Activated T-cell treated with anti-CD3 and anti-CD28 coated beads, Interleukin-2, amount 50 U/mL, for 4 hours (primary cell): Measurements from ENCODE around the gene ZSCAN5A. TPM values are rescaled to one million over a fixed set of nuclear protein-coding genes. Genes with fewer than 3 reads are reported as not detected.

Experiments
- ATAC-seq, 2 donors: fragments of 200-7000 bp; cut with Tn5 transposase; one replicate each; pipeline ENCODE4 v1.10.0; 2021
- DNase-seq: peaks from one replicate; pipeline ENCODE4 v3.0.0-alpha.2; 2020
- H3K27me3 Mint-ChIP-seq: one replicate; pipeline ENCODE4 v1.8.0; 2021; ENCODE audit warnings: low read depth, mixed read lengths
- H3K36me3 Mint-ChIP-seq: one replicate; pipeline ENCODE4 v1.8.0; 2022; ENCODE audit warnings: mixed read lengths; ENCODE audit not compliant: insufficient read depth
- H3K4me1 Mint-ChIP-seq: one replicate; pipeline ENCODE4 v1.8.0; 2021; ENCODE audit warnings: low read depth, mixed read lengths
- H3K4me3 Mint-ChIP-seq: one replicate; pipeline ENCODE4 v1.8.0; 2021; ENCODE audit warnings: mild to moderate bottlenecking, moderate library complexity, mixed read lengths
- H3K9me3 Mint-ChIP-seq: one replicate; pipeline ENCODE4 v1.8.0; 2021; ENCODE audit warnings: mixed read lengths
- total RNA-seq, 3 donors: library from RNA; stranded (reverse); gene quantifications; one replicate each; pipeline ENCODE4 v1.2.1, GENCODE V29; 2021

ZSCAN5A gene
- total RNA-seq, 3 donors from 2014 or later: 9.6 to 14.7 (median 13.6) TPM

- Mint-ChIP-seq H3K36me3 (peaks cover 29% of the 10 kb centered on the region), H3K27me3 (no peaks in the 10 kb centered on the region), H3K4me1 (peaks cover 16% of the 10 kb centered on the region)
These were observed 8.6 kb downstream of the ZSCAN5A start for GRCh38 chr19:56306016-56306415.

GRCh38 chr19:56304243-56304642 is 10.4 kb downstream of the ZSCAN5A start:
- Mint-ChIP-seq H3K9me3 (no peaks in the 10 kb centered on the region), H3K36me3 (peaks cover 27% of the 10 kb centered on the region), H3K27me3 (no peaks in the 10 kb centered on the region), H3K4me1 (peaks cover 18% of the 10 kb centered on the region), H3K4me3 (no peak overlapping the region)
- DNase-seq (no peak), ATAC-seq (no peak)

More at GRCh38 chr19:56306016-56306415, 8.6 kb downstream of the ZSCAN5A start:
- Mint-ChIP-seq H3K4me3 (no peak overlapping the region), H3K9me3 (no peaks in the 10 kb centered on the region)
- no peak for DNase-seq
- ATAC-seq: no peak

DNA sequence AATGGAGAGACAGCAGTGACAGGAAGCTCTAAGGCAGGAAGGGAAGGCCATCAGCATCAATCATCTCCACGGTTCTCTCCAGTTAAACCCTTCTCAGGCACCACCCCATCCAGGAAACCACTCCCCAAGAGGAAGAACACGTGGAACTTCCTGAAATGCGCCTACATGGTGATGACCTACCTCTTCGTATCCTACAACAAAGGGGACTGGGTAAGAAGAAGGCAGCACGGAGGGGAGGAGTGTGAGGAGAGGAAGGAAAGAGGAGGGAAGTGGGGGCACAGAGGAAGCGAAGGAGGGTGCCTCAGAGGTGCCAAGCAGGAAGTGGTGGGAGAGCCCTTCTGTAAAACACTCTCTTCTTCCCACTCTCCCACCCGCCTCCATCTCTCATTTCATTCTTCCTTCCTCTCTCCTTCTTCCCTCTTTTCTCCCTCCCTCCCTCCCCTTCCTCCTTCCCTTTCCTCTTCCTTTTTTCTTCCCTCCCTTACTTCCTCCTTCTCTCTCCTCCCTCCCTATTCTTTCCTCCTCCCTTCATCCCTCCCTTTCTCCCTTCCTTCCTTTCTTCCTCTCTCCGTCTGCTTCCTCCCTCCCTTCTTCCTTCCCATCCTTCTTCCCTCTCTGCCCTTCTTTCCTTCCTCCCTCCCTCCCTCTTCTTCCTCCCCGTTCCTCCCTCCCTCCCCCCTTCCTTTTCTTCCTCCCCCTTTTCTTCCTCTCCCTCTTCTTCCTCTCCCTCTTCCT is 12.6 kb downstream of the ZSCAN5A start:
- Mint-ChIP-seq H3K27me3 (no peaks in the 10 kb centered on the region), H3K9me3 (no peaks in the 10 kb centered on the region), H3K4me1 (peaks cover 18% of the 10 kb centered on the region), H3K4me3 (peak overlapping the region; percentile 9), H3K36me3 (peaks cover 32% of the 10 kb centered on the region)
- peak in 1 of 2 donors; percentile 27 for ATAC-seq
- no peak for DNase-seq

DNA sequence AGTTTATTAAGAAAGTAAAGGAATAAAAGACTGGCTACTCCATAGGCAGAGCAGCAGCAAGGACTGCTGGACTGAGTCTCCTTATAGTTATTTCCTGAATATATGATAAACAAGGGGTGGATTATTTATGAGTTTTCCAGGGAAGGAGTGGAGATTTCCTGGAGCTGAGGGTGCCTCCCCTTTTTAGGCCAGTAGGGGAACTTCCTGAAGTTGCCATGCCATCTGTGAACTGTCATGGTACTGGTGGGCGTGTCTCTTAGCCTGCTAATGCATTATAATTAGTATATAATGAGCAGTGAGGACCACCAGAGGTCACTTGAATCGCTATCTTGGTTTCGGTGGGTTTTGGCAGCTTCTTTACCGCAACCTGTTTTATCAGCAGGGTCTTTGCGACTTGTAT is 13.5 kb downstream of the ZSCAN5A start:
- ATAC-seq (no peak), DNase-seq (no peak)
- no peaks in the 10 kb centered on the region for H3K27me3 Mint-ChIP-seq
- H3K4me3 Mint-ChIP-seq: no peak overlapping the region
- no peaks in the 10 kb centered on the region for H3K9me3 Mint-ChIP-seq
- H3K36me3 Mint-ChIP-seq: peaks cover 35% of the 10 kb centered on the region
- peaks cover 18% of the 10 kb centered on the region for H3K4me1 Mint-ChIP-seq

- peaks cover 13% of the 10 kb centered on the region for H3K4me1 Mint-ChIP-seq
- ATAC-seq: no peak
These were observed 15.0 kb downstream of the ZSCAN5A start for GRCh38 chr19:56299688-56300087.

GRCh38 chr19:56297010-56297409 is 17.6 kb downstream of the ZSCAN5A start:
- Mint-ChIP-seq H3K27me3 (no peaks in the 10 kb centered on the region), H3K4me3 (no peak overlapping the region), H3K4me1 (peaks cover 8% of the 10 kb centered on the region), H3K36me3 (peaks cover 39% of the 10 kb centered on the region), H3K9me3 (no peaks in the 10 kb centered on the region)
- no peak for ATAC-seq
- no peak for DNase-seq

More at GRCh38 chr19:56299688-56300087, 15.0 kb downstream of the ZSCAN5A start:
- Mint-ChIP-seq H3K4me3 (no peak overlapping the region), H3K27me3 (no peaks in the 10 kb centered on the region), H3K9me3 (no peaks in the 10 kb centered on the region), H3K36me3 (peaks cover 35% of the 10 kb centered on the region)
- no peak for DNase-seq

GRCh38 chr19:56295531-56296455 is 18.8 kb downstream of the ZSCAN5A start:
- Mint-ChIP-seq H3K9me3 (no peaks in the 10 kb centered on the region), H3K36me3 (peaks cover 41% of the 10 kb centered on the region), H3K4me1 (peaks cover 2% of the 10 kb centered on the region), H3K4me3 (no peak overlapping the region), H3K27me3 (no peaks in the 10 kb centered on the region)
- DNase-seq (no peak), ATAC-seq (no peak)

DNA sequence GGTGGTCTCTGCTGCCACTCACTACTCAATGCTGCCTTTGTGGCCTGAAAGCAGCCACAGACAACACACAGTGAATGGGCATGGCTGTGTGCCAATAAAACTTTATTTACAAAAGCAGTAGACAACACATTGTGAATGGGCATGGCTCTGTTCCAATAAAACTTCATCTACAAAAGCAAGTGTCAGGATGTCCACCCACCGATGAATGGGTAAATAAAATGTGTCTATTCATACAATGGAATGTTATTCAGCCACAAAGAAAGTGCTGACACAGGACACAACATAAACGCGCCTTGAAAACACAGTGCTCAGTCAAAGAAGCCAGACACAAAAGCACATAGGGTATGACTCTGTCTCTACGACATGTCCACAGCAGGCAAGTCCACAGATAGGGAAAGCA is 20.1 kb downstream of the ZSCAN5A start:
- no peaks in the 10 kb centered on the region for H3K27me3 Mint-ChIP-seq
- no peaks in the 10 kb centered on the region for H3K4me1 Mint-ChIP-seq
- no peak for DNase-seq
- H3K9me3 Mint-ChIP-seq: no peaks in the 10 kb centered on the region
- no peak for ATAC-seq
- no peak overlapping the region for H3K4me3 Mint-ChIP-seq
- peaks cover 35% of the 10 kb centered on the region for H3K36me3 Mint-ChIP-seq

GRCh38 chr19:56291867-56292266 is 22.8 kb downstream of the ZSCAN5A start:
- peaks cover 28% of the 10 kb centered on the region for H3K36me3 Mint-ChIP-seq
- no peaks in the 10 kb centered on the region for H3K27me3 Mint-ChIP-seq
- ATAC-seq: peak in 1 of 2 donors; percentile 41
- H3K4me3 Mint-ChIP-seq: no peak overlapping the region
- no peak for DNase-seq
- no peaks in the 10 kb centered on the region for H3K9me3 Mint-ChIP-seq
- H3K4me1 Mint-ChIP-seq: no peaks in the 10 kb centered on the region

GRCh38 chr19:56290104-56290503 is 24.5 kb downstream of the ZSCAN5A start:
- no peak for ATAC-seq
- no peaks in the 10 kb centered on the region for H3K4me1 Mint-ChIP-seq

GRCh38 chr19:56284746-56285145 is 29.9 kb downstream of the ZSCAN5A start:
- no peaks in the 10 kb centered on the region for H3K27me3 Mint-ChIP-seq
- ATAC-seq: no peak
- peaks cover 9% of the 10 kb centered on the region for H3K36me3 Mint-ChIP-seq
- no peak for DNase-seq
- no peaks in the 10 kb centered on the region for H3K9me3 Mint-ChIP-seq
- H3K4me1 Mint-ChIP-seq: no peaks in the 10 kb centered on the region
- no peak overlapping the region for H3K4me3 Mint-ChIP-seq

More at GRCh38 chr19:56290104-56290503, 24.5 kb downstream of the ZSCAN5A start:
- Mint-ChIP-seq H3K27me3 (no peaks in the 10 kb centered on the region), H3K4me3 (no peak overlapping the region), H3K9me3 (no peaks in the 10 kb centered on the region), H3K36me3 (peaks cover 21% of the 10 kb centered on the region)
- DNase-seq: no peak

GRCh38 chr19:56282809-56283208 is 31.8 kb downstream of the ZSCAN5A start:
- H3K4me3 Mint-ChIP-seq: no peak overlapping the region
- H3K27me3 Mint-ChIP-seq: no peaks in the 10 kb centered on the region
- H3K36me3 Mint-ChIP-seq: peaks cover 11% of the 10 kb centered on the region
- H3K4me1 Mint-ChIP-seq: no peaks in the 10 kb centered on the region
- ATAC-seq (no peak), DNase-seq (no peak)
- no peaks in the 10 kb centered on the region for H3K9me3 Mint-ChIP-seq

DNA sequence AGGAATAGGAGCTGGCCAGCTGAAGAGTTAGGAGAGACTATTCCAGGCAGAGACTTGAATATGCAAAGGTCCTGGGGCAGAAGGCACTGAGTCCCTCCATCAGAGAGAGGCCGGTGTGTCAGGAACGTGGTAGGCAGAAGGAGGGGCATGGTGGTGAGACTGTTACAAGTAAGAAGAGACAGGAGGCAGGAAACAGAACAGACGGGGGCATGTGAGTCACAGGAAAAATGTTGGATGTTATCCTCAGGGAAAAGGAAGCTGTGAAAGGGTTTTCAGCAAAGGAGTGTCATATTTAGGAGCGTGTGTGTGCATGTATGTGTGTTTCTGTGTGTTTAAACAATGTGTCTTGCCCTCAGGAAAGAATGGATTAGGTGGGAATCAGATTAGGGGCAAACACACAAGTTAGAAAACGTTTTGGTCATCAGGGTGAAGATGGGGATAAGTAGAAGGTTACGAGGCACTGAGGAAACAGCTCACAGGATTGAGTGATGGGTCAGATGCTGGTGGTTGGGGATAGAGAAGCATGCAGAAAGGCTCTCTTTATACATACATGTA is 41.0 kb downstream of the ZSCAN5A start:
- no peaks in the 10 kb centered on the region for H3K27me3 Mint-ChIP-seq
- no peak for ATAC-seq
- H3K4me1 Mint-ChIP-seq: no peaks in the 10 kb centered on the region
- H3K4me3 Mint-ChIP-seq: no peak overlapping the region
- no peak for DNase-seq
- peaks cover 4% of the 10 kb centered on the region for H3K9me3 Mint-ChIP-seq
- peaks cover 15% of the 10 kb centered on the region for H3K36me3 Mint-ChIP-seq

- peaks cover 4% of the 10 kb centered on the region for H3K9me3 Mint-ChIP-seq
- H3K36me3 Mint-ChIP-seq: peaks cover 10% of the 10 kb centered on the region
- ATAC-seq (no peak), DNase-seq (no peak)
- H3K27me3 Mint-ChIP-seq: no peaks in the 10 kb centered on the region
- H3K4me1 Mint-ChIP-seq: no peaks in the 10 kb centered on the region
- H3K4me3 Mint-ChIP-seq: no peak within 1 kb of the TSS
These were observed 42.4 kb downstream of the ZSCAN5A start, which contains the start of gene EDDM13 for GRCh38 chr19:56272161-56272798. TSS of gene EDDM13 (plus strand) at chr19:56272748. CDS start at chr19:56272835, 87 bp downstream.
